SK-N-DZ (cell line): ENCODE measurements around the gene PAN2. TPM values are rescaled to one million over a fixed set of nuclear protein-coding genes. Genes with fewer than 3 reads are reported as not detected.
A peak's percentile ranks its signal among the peaks of the same experiment; 100 is the strongest.

Experiments
- DNase-seq: peaks from one replicate; pipeline ENCODE4 v3.0.0-alpha.2; 2015; ENCODE audit warnings: low spot score
- polyA plus RNA-seq, 2 experiments: library from polyadenylated mRNA; depleted of rRNA; stranded (reverse); fragments of >200 nt; gene quantifications; 2 replicates each; pipeline ENCODE4 v1.2.3, GENCODE V29; 2014

The PAN2 gene, protein sequence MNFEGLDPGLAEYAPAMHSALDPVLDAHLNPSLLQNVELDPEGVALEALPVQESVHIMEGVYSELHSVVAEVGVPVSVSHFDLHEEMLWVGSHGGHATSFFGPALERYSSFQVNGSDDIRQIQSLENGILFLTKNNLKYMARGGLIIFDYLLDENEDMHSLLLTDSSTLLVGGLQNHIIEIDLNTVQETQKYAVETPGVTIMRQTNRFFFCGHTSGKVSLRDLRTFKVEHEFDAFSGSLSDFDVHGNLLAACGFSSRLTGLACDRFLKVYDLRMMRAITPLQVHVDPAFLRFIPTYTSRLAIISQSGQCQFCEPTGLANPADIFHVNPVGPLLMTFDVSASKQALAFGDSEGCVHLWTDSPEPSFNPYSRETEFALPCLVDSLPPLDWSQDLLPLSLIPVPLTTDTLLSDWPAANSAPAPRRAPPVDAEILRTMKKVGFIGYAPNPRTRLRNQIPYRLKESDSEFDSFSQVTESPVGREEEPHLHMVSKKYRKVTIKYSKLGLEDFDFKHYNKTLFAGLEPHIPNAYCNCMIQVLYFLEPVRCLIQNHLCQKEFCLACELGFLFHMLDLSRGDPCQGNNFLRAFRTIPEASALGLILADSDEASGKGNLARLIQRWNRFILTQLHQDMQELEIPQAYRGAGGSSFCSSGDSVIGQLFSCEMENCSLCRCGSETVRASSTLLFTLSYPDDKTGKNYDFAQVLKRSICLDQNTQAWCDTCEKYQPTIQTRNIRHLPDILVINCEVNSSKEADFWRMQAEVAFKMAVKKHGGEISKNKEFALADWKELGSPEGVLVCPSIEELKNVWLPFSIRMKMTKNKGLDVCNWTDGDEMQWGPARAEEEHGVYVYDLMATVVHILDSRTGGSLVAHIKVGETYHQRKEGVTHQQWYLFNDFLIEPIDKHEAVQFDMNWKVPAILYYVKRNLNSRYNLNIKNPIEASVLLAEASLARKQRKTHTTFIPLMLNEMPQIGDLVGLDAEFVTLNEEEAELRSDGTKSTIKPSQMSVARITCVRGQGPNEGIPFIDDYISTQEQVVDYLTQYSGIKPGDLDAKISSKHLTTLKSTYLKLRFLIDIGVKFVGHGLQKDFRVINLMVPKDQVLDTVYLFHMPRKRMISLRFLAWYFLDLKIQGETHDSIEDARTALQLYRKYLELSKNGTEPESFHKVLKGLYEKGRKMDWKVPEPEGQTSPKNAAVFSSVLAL
- polyA plus RNA-seq (2014; cell fraction: cytosol; rRNA removed): 54.5 and 62.8 TPM in 2 replicates
- 887 and 954 TPM in 2 replicates for polyA plus RNA-seq (2014; cell fraction: nucleus; rRNA removed)

DNA sequence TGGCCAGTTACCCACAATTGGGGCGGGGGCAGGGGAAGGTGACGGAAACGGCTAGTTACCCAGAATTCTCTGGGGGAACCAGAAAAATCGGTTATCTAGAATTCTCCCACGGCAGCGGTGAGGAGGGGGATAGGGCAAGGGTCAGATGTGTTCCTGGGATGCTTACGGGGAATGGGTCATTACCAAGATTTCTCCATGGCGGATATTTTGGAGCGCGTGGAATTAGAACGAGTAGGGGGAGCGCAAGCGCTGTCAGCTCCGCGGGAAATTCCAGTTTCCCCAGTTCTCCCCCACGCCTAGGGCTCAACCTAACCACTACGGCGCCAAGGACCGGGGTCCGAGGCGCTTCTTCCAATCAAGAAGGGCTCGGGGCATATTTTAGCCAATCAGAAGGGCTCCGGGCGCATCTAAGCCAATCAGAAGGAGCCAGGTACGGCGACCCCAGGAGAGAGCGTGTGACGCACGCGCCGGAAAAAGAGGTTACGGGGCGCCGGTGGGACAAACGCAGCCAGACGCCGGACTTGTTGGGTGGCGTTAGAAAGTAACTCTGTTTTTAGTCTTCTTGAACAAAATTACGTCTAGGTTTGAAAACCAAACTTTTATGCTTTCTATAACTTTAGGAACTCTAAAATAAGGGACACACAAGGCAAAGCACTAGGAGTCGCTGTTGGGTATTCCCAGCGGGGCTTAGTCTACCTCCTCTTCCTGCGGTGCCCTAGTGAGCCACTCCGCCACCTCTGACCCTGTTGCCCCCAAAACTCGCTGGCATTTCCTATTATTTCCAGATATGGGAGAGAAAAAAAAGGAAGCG, at the start of gene PAN2:
PAN2 (minus strand) TSS at position 322 of the 811 bp plus-strand sequence. CDS start 906 bp downstream, outside the sequence.
- DNase-seq: peak; percentile 98

DNA sequence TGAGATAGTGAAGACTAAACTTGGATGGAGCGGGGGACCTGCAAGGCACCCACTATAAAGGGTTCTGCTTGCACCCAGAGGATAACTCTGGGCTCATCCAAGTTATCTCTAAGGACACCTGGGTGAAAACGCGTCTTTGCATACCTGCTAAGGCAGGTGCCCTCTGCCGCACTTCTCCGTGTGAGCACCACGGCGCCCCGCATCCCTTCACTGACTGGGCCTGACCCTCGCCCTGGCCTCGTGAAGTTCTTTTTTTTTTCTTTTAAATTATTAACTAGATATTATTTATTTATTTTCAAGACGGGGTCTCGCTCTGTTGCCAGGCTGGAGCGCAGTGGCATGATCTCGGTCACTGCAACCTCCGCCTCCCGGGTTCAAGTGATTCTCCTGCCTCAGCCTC, 48.8 kb upstream of the PAN2 start:
- no peak for DNase-seq

DNA sequence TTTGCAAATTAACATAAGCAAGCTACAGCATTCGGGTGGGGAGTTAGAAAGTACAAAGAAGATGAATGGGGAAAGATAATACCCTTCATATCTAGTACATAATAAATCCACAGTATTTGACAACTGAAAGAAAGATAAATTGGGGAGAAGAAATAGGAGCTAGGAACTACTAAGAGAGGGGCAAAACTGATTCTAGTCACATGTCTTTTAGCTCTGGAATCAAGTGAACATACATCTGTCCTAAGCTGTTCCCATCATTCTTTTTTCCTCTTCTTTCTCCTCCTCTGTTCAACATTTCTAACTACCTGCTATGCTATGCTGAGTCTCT, 44.2 kb upstream of the PAN2 start:
- DNase-seq: no peak

DNA sequence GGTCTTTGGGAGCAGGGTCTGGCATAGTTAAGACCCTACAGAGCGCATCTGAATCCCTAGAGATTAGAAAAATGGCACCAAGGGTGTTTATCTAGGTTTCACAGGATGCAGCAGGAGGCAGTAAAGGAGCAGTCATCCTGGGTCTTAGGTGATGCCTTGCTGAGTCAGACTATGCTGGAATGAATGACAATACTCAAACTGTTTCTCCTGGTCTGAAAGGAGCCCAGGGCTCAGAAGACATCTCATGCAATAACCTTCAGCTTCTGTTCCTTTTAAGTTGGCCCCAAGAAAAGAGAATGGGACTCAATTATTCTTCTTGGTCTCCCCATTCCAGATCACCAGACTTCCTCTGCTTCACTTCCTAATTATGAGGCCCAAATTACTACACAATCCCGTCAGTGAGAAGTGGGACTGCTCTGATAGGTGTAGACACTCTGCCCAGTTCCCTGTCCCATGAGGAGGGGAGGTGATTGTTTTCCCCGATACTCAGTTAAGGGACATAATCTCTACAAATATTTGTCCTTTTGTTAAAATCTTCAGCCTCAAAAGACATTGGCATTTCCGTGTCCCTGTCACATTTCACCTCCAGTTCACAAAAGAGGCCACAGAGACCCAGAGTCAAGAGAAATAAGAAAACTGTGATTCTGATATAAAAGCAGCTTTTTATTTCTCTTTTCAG, 43.6 kb upstream of the PAN2 start:
- DNase-seq: no peak

DNA sequence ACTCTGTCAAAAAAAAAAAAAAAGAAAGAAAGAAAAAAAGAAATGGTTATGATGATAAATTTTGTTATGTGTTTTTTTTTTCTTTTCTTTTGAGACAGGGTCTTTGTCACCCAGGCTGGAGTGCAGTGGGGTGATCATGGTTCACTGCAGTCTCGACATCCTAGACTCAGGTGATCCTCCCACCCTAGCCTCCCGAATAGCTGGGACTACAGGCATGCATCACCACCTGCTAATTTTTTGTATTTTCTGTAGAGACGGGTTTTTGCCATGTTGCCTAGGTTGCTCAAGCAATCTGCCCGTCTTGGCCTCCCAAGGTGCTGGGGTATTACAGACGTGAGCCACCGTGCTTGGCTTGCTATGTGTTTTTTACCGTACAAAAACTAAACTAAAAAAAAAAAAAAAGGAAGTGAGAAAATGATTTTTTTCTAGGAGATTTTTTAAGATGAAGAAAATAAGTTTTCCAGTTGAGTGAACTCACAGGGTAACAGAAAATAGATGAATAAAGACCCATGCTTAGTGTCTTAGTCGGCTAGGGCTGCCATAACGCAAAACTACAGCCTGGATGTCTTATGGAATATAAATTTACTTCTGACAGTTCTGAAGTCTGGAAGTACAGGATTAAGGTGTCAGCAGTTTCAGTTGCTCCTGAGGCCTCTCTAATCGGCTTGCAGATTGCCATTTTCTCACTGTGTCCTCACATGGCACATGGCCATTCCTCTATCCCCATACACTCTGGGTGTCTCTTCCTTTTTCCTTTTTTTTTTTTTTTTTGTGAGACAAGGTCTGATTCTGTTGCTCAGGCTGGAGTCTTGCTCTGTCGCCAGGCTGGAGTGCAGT, 42.0 kb upstream of the PAN2 start:
- DNase-seq: no peak

DNA sequence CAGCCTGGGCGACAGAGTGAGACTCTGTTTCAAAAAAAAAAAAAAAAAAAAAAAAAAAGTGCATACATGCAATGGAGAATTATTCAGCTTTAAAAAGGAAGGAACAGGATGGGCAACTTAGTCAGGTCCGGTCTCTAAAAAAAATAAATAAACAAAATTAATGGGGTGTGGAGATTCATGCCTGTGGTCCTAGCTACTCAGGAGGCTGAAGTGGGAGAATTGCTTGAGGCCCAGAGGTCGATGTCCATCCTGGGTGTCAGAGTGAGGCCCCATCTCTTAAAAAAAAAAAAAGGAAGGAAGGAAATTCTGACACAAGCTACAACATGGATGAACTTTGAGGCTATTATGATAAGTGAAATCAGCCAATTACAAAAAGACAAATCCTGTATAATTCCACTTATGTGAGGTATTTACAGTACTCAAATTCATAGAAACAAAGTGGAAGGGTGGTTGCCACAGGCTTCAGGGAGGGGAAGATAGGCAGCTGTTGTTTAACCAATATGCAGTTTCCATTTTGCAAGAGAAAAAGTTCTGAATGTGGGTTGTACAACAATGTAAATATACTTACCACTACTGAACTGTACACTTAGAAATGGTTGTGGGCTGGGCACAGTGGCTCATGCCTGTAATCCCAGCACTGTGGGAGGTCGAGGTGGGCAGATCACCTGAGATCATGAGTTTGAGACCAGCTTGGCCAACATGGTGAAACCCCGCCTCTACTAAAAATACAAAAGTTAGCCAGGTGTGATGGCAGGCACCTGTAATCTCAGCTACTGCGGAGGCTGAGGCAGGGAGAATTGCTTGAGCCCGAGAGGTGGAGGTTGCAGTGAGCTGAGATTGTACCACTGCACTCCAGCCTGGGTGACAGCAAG, 41.2 kb upstream of the PAN2 start:
- DNase-seq: no peak

DNA sequence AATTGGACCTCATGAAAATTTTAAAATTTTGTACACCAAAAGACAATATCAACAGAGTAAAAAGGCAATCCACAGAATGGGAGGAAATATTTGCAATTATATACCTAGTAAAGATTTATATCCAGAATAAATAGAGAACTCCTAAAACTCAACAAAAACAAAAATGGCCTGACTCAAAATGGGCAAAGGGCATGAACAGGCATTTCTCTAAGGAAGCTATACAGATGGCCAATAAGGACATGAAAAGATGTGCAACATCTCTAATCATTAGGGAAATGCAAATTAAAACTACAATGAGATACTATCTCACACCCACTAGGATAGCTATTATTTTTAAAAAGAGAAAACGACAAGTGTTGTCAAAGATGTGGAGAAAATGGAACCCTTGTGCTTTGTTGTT, 39.7 kb upstream of the PAN2 start:
- DNase-seq: no peak

DNA sequence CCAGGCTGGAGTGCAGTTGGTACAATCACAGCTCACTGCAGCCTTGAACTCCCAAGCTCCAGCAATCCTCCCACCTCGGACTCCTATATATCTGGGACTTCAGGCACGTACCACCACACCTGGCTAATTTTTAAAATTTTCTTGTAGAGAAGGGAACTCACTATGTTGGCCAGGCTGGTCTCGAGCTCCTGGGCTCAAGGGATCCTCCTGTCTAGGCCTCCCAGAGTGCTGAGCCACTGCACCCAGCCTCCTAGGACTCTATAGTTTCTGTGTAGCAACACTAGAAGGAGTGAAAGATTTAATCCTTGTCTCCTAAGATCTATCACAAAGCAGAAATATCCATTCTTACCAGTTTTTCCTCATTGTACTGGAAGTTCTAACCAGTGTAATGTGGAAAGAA, 33.1 kb upstream of the PAN2 start:
- no peak for DNase-seq

DNA sequence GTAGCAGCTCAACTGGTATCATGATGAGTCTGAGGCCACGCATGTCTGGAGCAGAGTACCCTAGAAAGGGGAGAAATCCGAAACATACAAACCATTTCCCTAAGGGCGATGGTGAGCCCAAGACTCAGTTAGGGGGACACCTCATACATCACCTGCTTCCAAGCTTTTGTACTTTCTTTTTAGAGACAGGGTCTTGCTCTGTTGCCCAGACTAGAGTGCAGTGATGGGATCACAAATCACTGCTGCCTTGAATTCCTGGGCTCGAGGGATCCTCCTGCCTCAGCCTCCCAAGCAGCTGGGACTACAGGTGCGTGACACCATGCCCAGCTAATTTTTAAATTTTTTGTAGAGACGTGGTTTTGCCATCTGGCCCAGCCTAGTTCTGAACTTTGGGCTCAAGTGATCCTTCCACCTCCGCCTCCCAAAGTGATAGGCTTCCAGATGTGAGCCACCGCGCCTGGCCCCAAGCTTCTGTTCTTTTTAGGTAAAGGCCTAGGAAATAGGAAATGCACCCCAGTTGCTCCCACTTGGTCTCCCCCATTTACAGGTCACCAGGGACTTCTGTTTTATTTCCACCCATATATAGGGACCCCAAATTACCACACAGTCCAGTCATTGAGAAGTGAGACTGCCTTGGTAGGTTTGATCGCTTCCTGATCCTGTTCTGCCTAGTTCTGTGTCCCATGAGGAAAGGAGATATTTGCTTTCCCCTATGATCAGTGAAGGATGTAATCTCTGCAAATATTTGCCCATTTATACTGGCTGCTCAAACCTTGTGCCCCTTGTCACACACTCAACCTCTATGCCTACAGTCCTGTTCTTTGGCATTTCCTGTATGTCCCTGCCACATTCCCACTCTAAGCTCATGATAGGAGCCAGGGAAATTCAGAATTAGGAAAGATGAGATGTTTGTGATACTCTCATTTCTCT, 28.6 kb upstream of the PAN2 start, which contains the start of gene APOF:
APOF (minus strand) TSS at position 728 of the 930 bp plus-strand sequence; CDS start at position 616, 112 bp downstream.
- no peak for DNase-seq

DNA sequence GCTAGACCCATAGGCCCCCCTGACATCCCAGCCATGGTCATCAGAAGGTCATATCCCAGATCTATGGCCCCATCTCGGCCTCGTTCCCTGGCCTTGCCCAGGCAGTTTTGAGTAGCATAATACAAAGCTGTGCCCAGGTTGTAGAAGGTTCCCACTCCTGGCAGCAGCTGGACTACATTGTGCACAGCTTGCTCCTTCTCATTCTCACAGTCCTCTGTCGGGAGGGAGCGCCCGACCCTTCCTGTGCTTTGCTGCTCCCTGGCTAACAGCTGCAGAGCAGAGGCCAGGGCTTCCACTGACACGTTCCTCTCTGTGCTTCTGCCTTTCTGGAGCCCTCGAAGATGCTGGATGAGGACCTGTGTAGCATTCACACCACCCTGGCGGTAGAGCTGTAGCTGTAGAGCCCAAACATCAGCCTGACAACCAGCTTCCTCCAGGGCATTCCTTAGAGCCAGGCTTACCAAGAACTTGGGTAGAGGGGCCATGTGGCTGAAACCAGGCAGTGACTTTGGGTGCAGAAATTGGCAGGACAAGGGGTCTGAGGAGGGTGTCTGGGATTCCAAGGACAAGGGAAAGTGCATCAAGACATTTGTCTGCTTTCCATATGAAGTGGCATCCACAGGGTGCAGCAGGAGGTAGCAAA, 27.8 kb upstream of the PAN2 start:
- DNase-seq: no peak

DNA sequence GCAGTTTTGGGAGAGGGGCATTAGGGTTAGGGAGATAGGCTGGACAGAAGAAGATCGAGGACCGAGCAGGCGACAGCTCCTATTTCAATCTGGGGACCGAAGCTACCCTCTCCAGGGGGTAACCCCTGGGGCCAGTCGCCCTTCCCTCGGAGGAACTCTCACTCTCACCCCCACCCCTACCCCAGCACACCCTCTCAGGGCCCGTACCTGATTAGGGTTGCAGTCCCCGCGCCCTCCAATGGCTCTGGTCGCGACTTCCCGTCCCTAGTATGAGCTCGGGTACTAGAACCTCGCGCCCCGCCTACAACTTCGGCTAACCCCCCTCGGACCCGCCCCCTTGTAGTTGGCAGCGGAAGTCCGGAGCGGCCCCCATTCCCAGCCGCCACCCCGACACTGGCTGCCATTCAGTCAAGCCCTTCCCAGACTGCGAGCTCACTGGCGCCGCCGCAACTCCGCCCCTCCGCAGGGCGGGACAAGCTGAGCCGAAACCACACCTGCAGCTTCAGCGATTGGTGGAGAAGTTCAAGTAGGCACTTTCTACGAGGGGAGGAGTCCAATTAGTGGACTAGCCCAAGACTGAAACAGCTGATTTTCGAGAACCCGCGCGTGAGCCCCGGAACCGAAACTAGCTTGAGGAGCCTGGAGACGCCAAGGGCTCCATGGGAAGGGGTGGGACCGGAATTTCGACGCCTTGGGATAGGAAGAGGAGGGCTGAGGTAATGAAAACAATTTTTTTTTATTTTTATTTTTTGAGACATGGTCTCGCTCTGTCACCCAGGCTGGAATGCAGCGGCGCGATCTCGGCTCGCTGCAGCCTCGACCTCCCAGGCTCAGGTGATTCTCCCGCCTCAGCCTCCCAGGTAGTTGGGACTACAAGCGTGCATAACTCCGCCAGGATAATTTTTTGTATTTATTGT, 26.3 kb upstream of the PAN2 start, which contains the start of gene STAT2:
STAT2 (minus strand) TSS at position 257 of the 917 bp plus-strand sequence. CDS start 3,536 bp downstream, outside the sequence.
- DNase-seq: peak; percentile 99

DNA sequence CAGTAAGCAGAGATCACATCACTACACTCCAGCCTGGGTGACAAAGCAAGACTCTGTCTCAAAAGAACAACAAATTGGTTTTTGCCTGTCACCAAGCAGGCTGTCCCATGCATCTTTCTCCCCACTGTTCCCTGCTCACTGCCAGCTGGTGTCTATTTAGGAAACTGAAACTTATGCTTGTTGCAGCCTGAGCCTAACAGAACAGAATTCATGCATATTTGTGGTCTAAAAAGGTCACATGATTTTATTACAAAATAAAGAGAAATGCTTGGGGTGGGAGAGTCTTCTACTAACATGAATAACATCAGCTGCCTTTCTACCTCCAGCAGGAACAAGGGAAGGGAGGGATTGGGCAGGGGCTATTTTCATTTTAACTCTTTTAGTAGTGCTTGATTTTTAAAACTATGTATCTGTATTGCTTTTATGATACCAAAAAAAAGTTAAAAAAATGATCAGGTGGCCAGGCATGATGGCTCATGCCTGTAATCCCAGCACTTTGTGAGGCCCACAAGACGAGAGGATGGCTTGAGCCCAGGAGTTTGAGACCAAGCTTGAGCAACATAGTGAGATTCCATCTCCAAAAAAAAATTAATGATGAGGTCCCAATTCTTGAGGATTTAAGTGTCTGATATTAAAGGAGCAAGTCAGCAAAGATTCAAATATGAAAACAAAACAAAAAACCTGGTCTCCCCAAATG, 25.2 kb upstream of the PAN2 start:
- DNase-seq: no peak

DNA sequence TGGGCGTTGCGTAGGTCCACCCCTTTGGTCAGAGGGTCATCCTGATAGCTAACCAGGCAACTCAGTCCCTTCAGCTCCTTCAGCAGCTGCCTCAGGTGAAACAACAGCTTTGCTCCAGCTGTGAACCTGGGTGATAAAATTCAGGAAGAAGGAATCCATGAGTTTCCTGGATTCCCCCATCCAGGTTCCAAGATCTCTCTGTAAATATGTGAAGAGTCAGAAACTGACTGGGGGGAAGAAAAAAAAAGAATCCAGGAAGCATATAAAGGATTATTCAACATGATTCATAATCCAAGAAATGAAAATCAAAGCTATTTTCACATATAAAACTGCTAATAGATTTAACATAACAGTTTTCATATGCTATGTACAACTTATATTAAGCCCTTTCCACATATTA, 17.5 kb upstream of the PAN2 start:
- no peak for DNase-seq

DNA sequence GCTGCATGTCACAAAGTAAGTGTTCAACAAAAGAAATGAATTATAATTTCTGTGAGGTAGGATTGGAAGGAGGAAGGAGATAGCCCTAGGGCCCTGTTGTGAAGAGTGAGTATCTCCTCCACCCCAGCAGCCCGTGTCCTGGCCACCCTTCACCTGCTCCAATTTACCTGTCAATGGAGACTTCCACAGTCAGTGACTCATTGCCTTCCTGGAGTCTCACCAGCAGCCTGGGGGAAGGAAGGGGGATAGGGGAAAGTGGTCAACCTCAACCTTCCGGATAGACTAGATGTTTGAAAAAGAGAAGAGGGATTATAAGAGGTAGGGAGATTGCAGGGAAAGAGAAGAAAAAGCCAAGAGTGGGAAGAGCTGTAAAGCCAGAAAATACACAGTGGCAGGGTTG, 16.9 kb upstream of the PAN2 start:
- no peak for DNase-seq

DNA sequence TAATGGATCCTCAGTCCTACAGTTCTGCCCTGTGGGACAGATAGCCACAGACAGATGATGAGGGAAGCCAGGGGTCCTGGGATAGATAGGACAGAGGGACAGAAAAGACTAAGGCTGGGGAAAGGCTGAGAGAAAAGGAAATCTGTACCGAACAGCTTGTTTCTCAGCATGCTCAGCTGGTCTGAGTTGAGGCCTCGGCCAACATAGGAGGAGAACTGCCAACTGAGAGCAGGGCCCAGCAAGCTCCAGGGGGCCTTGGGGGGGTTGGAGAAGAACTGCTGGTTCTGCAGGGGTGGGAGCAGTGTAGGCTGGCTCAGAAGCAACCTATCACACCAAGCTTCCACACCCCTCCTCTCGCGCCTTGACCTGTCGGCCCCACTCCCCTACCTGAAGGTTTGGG, 15.0 kb upstream of the PAN2 start:
- DNase-seq: no peak
